ENCODE data around the gene GBX1. TPM values are rescaled to one million over a fixed set of nuclear protein-coding genes. Genes with fewer than 3 reads are reported as not detected.

Gene GBX1
- total RNA-seq, 4 donors from 2014 or later = not detected

DNA sequence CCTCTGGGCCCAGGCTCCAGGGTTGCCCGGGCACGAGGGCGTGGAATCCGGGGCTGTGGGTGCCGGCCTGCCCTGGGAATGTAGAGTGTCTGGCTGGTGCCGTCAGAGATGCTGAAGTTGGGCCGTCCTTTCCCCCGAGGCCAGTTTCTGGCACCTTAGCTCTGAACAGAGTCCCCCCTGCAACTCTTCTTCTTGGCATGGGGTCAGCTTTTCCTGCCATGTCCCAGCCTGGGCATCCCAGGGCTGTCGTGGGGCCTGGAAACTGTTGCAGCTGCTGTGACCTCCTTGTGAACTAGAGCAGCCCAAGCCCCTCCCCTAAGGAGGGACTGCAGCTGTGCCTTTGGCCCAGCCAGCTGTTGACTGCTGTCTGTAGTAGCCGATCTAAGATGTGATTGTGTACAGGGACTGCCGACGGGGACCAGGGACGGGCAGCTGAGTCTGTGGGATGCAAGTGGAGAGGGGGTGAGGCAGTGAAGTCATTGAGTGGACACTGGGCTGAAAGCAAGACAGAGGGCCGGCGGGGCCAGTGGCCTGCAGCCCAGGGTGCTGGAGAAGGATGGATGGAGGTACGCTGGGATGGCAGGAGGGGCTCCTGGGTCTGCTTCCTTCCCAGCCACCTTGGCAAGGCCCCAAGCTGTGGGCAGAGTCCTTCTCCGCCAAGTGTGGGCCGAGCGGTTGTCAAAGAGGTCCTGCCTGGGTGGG is 35.8 kb downstream of the GBX1 start:
- H3K4me1 ChIP-seq = peaks cover 0 to 8% (median 1%) of the 10 kb centered on the region in 4 donors
- H3K27ac ChIP-seq (replicated peaks in 1 of 4) = no peak overlapping the region
- DNase-seq (ENCODE audit: extremely low spot score) = no peak
- 72% methylated on average over 14 of the region's 19 CpGs for WGBS
- no peaks in the 10 kb centered on the region for H3K9me3 ChIP-seq
- TF ChIP-seq POLR2A (IDR thresholded peaks at IDR 0.05; ENCODE audit: low read depth) = no peak
- TF ChIP-seq, protein P1, sequence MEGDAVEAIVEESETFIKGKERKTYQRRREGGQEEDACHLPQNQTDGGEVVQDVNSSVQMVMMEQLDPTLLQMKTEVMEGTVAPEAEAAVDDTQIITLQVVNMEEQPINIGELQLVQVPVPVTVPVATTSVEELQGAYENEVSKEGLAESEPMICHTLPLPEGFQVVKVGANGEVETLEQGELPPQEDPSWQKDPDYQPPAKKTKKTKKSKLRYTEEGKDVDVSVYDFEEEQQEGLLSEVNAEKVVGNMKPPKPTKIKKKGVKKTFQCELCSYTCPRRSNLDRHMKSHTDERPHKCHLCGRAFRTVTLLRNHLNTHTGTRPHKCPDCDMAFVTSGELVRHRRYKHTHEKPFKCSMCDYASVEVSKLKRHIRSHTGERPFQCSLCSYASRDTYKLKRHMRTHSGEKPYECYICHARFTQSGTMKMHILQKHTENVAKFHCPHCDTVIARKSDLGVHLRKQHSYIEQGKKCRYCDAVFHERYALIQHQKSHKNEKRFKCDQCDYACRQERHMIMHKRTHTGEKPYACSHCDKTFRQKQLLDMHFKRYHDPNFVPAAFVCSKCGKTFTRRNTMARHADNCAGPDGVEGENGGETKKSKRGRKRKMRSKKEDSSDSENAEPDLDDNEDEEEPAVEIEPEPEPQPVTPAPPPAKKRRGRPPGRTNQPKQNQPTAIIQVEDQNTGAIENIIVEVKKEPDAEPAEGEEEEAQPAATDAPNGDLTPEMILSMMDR (IDR thresholded peaks at IDR 0.05) = no peak
- TF ChIP-seq EP300 (IDR thresholded peaks at IDR 0.05) = no peak
- no peak for TF ChIP-seq POLR2AphosphoS5 (IDR thresholded peaks at IDR 0.05)
- peaks cover 53 to 100% (median 91%) of the 10 kb centered on the region in 4 donors for H3K36me3 ChIP-seq
- intact Hi-C loops (cut with DNase I) = no loop called here
- H3K4me3 ChIP-seq = no peak overlapping the region
- H3K27me3 ChIP-seq = no peaks in the 10 kb centered on the region

GRCh38 chr7:151131224-151131591 is 36.3 kb downstream of the GBX1 start:
- Histone ChIP-seq H3K36me3 (peaks cover 53 to 95% (median 86%) of the 10 kb centered on the region in 4 donors), H3K9me3 (no peaks in the 10 kb centered on the region), H3K27me3 (no peaks in the 10 kb centered on the region), H3K27ac (replicated peaks in 1 of 4) (no peak overlapping the region), H3K4me1 (peaks cover under 1 to 13% (median 5%) of the 10 kb centered on the region in 4 donors), H3K4me3 (no peak overlapping the region)
- DNase-seq (ENCODE audit: extremely low spot score) = no peak
- WGBS = 91% methylated on average over 13 of the region's 13 CpGs
- intact Hi-C loops (cut with DNase I) = no loop called here
- TF ChIP-seq POLR2AphosphoS5 (IDR thresholded peaks at IDR 0.05) (no peak), EP300 (IDR thresholded peaks at IDR 0.05) (no peak), POLR2A (IDR thresholded peaks at IDR 0.05; ENCODE audit: low read depth) (no peak)
- TF ChIP-seq, protein P1 (IDR thresholded peaks at IDR 0.05) = no peak

- Histone ChIP-seq H3K4me3 (no peak overlapping the region), H3K27ac (replicated peaks in 1 of 4) (no peak overlapping the region), H3K9me3 (no peaks in the 10 kb centered on the region), H3K4me1 (peaks cover 5 to 18% (median 10%) of the 10 kb centered on the region in 4 donors), H3K27me3 (no peaks in the 10 kb centered on the region), H3K36me3 (peaks cover 50 to 91% (median 81%) of the 10 kb centered on the region in 4 donors)
- intact Hi-C loops (cut with DNase I) = no loop called here
- no peak for DNase-seq (ENCODE audit: extremely low spot score)
- 94% methylated on average over 14 of the region's 17 CpGs for WGBS
- TF ChIP-seq POLR2A (IDR thresholded peaks at IDR 0.05; ENCODE audit: low read depth) = no peak
Observed at GRCh38 chr7:151130741-151131157, 36.7 kb downstream of the GBX1 start.

DNA sequence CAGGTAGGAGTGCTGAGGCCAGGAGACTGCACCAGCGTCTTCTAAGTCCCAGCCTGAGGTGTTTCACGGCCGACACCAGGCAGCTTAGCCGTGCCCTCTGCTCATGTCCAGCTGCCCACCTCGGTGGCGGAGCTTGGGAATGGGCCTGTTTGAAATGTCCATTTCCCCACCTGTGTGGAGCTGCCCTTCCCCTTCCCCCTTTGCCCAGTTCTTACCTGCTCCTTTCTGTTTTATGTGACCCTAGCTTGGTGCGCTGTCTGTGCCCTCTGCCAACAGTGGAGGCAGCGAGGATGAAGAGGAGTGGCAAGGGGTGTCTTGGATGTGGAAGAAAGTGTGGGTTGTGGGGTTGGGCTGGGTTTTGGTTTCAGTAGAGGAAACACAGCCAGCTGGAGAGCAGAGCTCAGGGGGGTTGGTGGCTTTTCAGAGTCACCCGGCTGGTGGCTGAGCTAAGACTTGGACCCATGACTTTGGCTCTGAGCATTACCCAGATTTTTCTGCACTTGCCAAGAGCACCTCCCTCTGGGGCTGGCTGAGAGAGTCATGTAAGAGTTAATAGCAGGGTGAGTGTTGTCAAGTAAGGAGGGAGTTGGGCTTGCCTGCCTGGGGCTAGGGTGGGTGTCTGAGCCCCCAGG is 37.4 kb downstream of the GBX1 start:
- H3K4me3 ChIP-seq = no peak overlapping the region
- 96% methylated on average over 8 of the region's 9 CpGs for WGBS
- DNase-seq (ENCODE audit: extremely low spot score) = no peak
- no peak for TF ChIP-seq POLR2AphosphoS5 (IDR thresholded peaks at IDR 0.05)
- TF ChIP-seq EP300 (IDR thresholded peaks at IDR 0.05) = no peak
- TF ChIP-seq, protein P1 (IDR thresholded peaks at IDR 0.05) = no peak
- no peak for TF ChIP-seq POLR2A (IDR thresholded peaks at IDR 0.05; ENCODE audit: low read depth)
- intact Hi-C loops (cut with DNase I) = loop anchor here (10.0 kb wide), 1 partner anchor 115 kb away; the partner anchor contains the start of gene SMARCD3
- H3K36me3 ChIP-seq = peaks cover 43 to 84% (median 75%) of the 10 kb centered on the region in 4 donors
- H3K27me3 ChIP-seq = no peaks in the 10 kb centered on the region
- peaks cover 11 to 24% (median 16%) of the 10 kb centered on the region in 4 donors for H3K4me1 ChIP-seq
- no peak overlapping the region for H3K27ac ChIP-seq (replicated peaks in 1 of 4)
- H3K9me3 ChIP-seq = no peaks in the 10 kb centered on the region

Measured in esophagus muscularis mucosa (tissue), 4 donors.